HG03520 (cell line): ENCODE data around the gene NUDT1.

Experiments
- ATAC-seq: cut with Tn5 transposase; IDR thresholded peaks from one replicate; pipeline ENCODE4 v1.9.1; 2021; ENCODE audit warnings: mild to moderate bottlenecking, moderate library complexity; ENCODE audit not compliant: unreplicated experiment

Gene NUDT1

GRCh38 chr7:2247141-2247995 is 5.3 kb downstream of the NUDT1 start:
- ATAC-seq: no peak

- ATAC-seq: no peak
Observed at GRCh38 chr7:2248984-2249694, 7.1 kb downstream of the NUDT1 start.

- ATAC-seq: no peak
Observed at GRCh38 chr7:2249744-2250323, 7.8 kb downstream of the NUDT1 start.

GRCh38 chr7:2251381-2251780 is 9.4 kb downstream of the NUDT1 start:
- no peak for ATAC-seq

- no peak for ATAC-seq
Observed at GRCh38 chr7:2251841-2252771, 10.1 kb downstream of the NUDT1 start.

- ATAC-seq: no peak
Observed at GRCh38 chr7:2253021-2253420, 11.0 kb downstream of the NUDT1 start.

- no peak for ATAC-seq
Observed at GRCh38 chr7:2253525-2254244, 11.7 kb downstream of the NUDT1 start.

GRCh38 chr7:2254429-2255144 is 12.6 kb downstream of the NUDT1 start:
- ATAC-seq: no peak

- no peak for ATAC-seq
Observed at GRCh38 chr7:2255145-2256139, 13.4 kb downstream of the NUDT1 start.

GRCh38 chr7:2256306-2257045 is 14.4 kb downstream of the NUDT1 start:
- ATAC-seq: no peak

- ATAC-seq: no peak
Observed at GRCh38 chr7:2257046-2257551, 15.1 kb downstream of the NUDT1 start.

- no peak for ATAC-seq
Observed at GRCh38 chr7:2257651-2258050, 15.6 kb downstream of the NUDT1 start.

GRCh38 chr7:2258661-2259365 is 16.8 kb downstream of the NUDT1 start:
- ATAC-seq: peak; percentile 76

GRCh38 chr7:2259480-2259879 is 17.5 kb downstream of the NUDT1 start:
- no peak for ATAC-seq

GRCh38 chr7:2260820-2261219 is 18.8 kb downstream of the NUDT1 start:
- no peak for ATAC-seq

GRCh38 chr7:2261611-2262010 is 19.6 kb downstream of the NUDT1 start:
- no peak for ATAC-seq

GRCh38 chr7:2263176-2263575 is 21.1 kb downstream of the NUDT1 start:
- no peak for ATAC-seq
